ENCODE results near the gene OR6C74. TPM values are rescaled to one million over a fixed set of nuclear protein-coding genes. Genes with fewer than 3 reads are reported as not detected.

OR6C74 gene
- total RNA-seq: not detected in 2 replicates

DNA sequence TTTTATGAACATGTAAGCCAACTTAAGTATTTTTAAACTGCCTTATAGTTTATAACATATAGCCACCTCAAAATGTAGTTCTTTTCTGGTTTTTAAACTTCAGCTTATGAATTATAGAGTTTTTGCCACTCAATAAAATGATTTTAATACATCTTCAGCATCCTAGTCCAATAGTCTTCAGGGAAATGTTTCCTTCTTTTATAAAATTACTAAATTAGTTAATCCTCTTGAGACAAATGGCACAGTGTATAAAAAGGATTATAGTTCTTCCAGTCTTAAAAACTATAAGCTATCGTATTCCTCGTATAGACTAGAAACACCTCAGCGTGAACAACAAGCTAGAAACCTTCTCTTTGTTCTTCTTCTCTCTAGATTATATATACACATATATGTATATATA lies at the start of gene OR6C74:
Gene OR6C74, plus strand, starts transcription at position 301 of the 400 bp plus-strand sequence. CDS start 2,679 bp downstream, outside the sequence.
- intact Hi-C loops (cut with micrococcal nuclease): no loop called here

DNA sequence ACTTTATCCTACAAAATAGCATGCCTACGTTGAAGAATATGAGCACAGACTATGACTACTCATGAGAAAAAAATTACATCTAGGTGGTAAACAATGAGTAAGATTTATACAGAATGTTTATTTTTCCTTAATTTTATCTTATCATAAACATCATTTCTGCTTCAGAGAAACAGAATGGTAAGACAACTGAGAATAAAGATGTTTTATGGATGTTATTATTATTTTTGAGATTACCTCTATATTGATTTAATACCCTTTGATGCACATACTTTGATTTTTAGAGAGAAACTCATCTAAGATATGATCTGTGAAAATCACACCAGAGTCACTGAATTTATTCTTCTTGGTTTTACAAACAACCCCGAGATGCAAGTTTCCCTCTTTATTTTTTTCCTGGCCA lies 23.7 kb upstream of the OR6C74 start, which contains the start of gene OR10A7:
Gene OR10A7, plus strand, starts transcription at position 301 of the 400 bp plus-strand sequence. Its CDS starts 0 bp downstream, at position 301.
- intact Hi-C loops (cut with micrococcal nuclease): no loop called here

DNA sequence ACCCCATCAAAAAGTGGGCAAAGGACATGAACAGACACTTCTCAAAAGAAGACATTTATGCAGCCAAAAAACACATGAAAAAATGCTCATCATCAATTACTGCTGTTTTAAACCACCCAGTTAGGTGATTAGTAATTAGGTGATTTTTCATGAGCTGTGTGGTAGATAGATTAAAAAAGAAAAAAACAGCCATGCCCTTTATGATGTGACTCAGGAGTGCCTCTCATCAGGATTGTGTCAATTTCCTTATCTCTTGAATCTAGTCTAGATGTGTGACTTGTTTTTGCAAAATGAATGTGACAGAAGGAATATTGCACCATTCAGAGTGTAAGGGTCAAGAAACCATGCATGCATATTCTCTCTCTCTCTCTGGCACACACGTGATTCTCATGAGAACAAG lies 17.9 kb upstream of the OR6C74 start:
- intact Hi-C loops (cut with micrococcal nuclease): no loop called here

DNA sequence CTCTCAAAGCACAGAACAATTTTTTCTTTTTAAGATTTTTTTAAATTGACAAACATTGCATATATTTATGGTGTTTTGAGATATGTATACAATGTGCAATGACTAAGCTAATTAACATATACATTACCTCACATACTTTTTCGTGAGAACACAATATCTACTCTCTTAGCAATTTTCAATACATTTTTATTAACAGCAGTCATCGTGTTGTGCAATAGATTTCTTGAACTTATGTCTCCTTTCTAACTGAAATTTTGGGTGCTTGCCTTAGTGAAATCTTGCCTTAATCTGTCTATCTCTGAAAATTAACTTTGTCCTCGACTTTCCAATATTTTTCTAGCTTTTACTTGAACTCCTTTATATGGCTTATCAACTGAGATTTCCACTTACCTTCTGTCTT lies 16.8 kb upstream of the OR6C74 start:
- intact Hi-C loops (cut with micrococcal nuclease): no loop called here

DNA sequence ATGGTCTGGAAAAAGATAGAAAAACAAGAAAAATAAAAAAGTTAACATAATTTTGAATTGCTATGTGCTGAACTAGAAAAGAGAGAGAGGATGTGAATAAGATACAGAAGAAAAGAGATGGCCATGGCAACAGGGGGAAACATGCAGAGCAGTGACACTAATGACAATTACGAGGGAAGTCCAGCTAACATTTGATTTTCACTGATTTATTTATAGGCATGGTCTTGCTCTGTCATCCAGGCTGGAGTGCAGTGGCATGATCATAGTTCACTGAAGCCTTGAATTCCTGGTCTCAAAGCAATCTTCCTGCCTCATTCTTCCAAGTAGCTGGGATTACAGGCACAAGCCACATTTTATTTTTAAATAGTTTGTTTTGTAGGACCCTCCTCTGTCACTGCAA lies 1.8 kb downstream of the OR6C74 start:
- intact Hi-C loops (cut with micrococcal nuclease): no loop called here

- intact Hi-C loops (cut with micrococcal nuclease): no loop called here
Observed at GRCh38 chr12:55250944-55251343, 6.5 kb downstream of the OR6C74 start.

DNA sequence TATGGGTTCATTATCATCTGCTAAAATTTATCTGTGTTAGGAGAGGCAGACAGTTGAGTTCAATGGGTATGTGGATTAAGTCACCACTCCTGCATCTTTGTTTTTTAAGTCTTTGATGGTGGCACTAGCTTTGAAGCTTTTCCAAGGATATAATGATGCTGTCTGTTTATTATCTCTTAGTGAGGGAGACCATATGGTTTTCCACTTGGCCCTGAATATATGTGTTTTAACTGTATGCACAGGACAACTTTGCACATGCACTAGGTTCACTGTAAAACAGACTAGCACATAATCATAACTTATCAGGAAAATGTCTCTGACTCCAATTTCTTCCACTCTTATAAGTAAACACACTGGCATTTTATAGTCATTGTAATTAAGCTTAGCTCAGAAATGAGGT lies 8.9 kb downstream of the OR6C74 start:
- intact Hi-C loops (cut with micrococcal nuclease): no loop called here

DNA sequence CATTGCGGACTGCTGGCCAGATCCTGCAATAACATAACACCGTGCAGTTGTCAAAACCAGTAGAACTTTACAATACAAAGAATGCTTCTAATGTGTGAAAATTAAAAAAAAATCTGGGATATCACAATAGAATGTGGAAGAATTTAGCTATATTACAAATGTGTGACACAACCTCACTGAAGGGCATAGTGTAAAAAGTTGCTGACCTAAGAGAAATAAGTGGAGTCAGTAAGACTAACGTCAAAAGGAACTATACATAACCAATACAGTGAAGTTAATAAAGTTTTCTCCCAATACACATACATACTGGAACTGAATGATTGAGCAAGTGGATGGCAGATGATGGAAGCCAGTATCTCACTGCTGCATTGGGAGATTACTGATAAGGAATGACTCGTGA lies 12.4 kb downstream of the OR6C74 start:
- intact Hi-C loops (cut with micrococcal nuclease): no loop called here

DNA sequence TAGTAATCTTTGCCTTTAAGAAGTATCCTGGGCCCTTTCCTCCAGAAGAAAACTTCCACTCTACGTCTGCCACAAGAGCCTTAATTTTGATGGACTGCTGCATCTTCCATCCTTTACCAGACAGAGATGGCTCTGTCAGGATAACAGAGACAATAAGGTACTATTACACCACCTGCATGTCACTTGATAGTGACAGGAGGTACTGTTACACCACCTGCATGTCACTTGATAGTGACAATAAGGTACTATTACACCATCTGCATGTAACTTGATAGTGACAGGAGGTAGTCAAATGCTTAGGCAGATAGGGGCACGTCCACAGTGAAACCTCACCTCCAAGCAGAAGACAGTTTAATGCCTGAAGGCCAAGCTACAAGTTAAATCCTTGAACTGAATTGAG lies 13.9 kb downstream of the OR6C74 start:
- intact Hi-C loops (cut with micrococcal nuclease): no loop called here

DNA sequence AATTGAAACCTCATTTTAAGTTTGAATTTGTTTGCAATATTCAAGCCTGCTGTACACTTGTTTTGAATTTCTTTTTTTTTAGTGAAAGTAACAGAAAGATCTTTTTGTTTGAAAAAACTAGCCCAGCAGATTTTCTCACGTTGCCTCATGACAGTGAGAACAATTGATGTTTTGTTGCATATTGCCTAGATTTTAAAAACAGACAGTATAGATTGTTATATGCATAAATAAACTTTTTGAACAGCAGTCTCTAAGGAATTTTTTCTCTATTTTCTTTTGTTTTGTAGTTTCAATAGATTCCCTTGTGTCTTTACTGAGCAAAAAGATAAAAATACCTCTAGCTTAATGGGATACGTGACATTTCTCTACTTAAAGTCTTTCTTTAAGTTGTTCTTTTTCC lies 36.6 kb downstream of the OR6C74 start:
- intact Hi-C loops (cut with micrococcal nuclease): no loop called here

GRCh38 chr12:55289999-55290398 lies 45.6 kb downstream of the OR6C74 start:
- intact Hi-C loops (cut with micrococcal nuclease): no loop called here

Other genes with a start within 250 kb of the OR6C74 start
- gene NEUROD4, start 224.6 kb upstream of the OR6C74 start, total RNA-seq: not detected in 2 replicates
- gene OR9K2, start 118.2 kb upstream of the OR6C74 start, total RNA-seq: not detected in 2 replicates
- not detected in 2 replicates for gene OR10A7, start 23.6 kb upstream of the OR6C74 start, total RNA-seq
- gene OR6C6, start 52.0 kb downstream of the OR6C74 start, total RNA-seq: not detected in 2 replicates
- gene OR6C1, start 69.7 kb downstream of the OR6C74 start, total RNA-seq: not detected in 2 replicates
- not detected in 2 replicates for gene OR6C3, start 86.1 kb downstream of the OR6C74 start, total RNA-seq
- not detected in 2 replicates for gene OR6C75, start 118.4 kb downstream of the OR6C74 start, total RNA-seq
- gene OR6C65, start 155.9 kb downstream of the OR6C74 start, total RNA-seq: not detected in 2 replicates
- not detected in 2 replicates for gene OR6C76, start 181.6 kb downstream of the OR6C74 start, total RNA-seq
- gene OR6C2, start 199.5 kb downstream of the OR6C74 start, total RNA-seq: not detected in 2 replicates
- gene OR6C70, start 225.5 kb downstream of the OR6C74 start, total RNA-seq: not detected in 2 replicates
- gene OR6C68, start 247.8 kb downstream of the OR6C74 start, total RNA-seq: not detected in 2 replicates

Data from T-helper 1 cell treated with Interleukin-12 subunit alpha and Interleukin-12 subunit beta and Interleukin-4 antibody, amounts not matched to agents 30 ng/mL and 1 ng/mL, for 36 hours (primary cell).